H9 (cell line): Measurements from ENCODE around the gene ZNF547. TPM values are rescaled to one million over a fixed set of nuclear protein-coding genes. Genes with fewer than 3 reads are reported as not detected.

Experiments used
- DNase-seq: peaks from one replicate; pipeline ENCODE4 v3.0.0-alpha.2; 2017
- H2AFZ ChIP-seq: one replicate; pipeline ENCODE4 v1.6.1; 2013; ENCODE audit warnings: mild to moderate bottlenecking, low read length, control low read depth, moderate library complexity
- H2AK5ac ChIP-seq: 2 replicates; pipeline ENCODE4 v1.6.1; 2013; ENCODE audit warnings: low read length, control low read depth, mixed read lengths; ENCODE audit not compliant: insufficient read length
- H2BK120ac ChIP-seq: one replicate; pipeline ENCODE4 v1.6.1; 2013; ENCODE audit warnings: low read depth, mild to moderate bottlenecking, low read length, control low read depth, inconsistent platforms; ENCODE audit not compliant: poor library complexity, severe bottlenecking
- H2BK12ac ChIP-seq: 2 replicates; pipeline ENCODE4 v1.6.1; 2013; ENCODE audit warnings: low read length, control low read depth, mixed read lengths, low read depth; ENCODE audit not compliant: insufficient read length
- H2BK15ac ChIP-seq: 2 replicates; pipeline ENCODE4 v1.6.1; 2013; ENCODE audit warnings: low read depth, low read length, control low read depth
- H2BK20ac ChIP-seq: one replicate; pipeline ENCODE4 v1.6.1; 2013; ENCODE audit warnings: low read depth, mild to moderate bottlenecking, low read length, control low read depth, inconsistent platforms; ENCODE audit not compliant: poor library complexity, severe bottlenecking
- H2BK5ac ChIP-seq: 2 replicates; pipeline ENCODE4 v1.6.1; 2013; ENCODE audit warnings: low read length, control low read depth, mixed read lengths; ENCODE audit not compliant: insufficient read length
- H3K14ac ChIP-seq: 2 replicates; pipeline ENCODE4 v1.6.1; 2013; ENCODE audit warnings: low read length, control low read depth; ENCODE audit not compliant: insufficient read depth
- H3K18ac ChIP-seq: 2 replicates; pipeline ENCODE4 v1.6.1; 2013; ENCODE audit warnings: low read depth, mild to moderate bottlenecking, mixed read lengths, low read length, control low read depth; ENCODE audit not compliant: insufficient read length
- H3K23ac ChIP-seq: 2 replicates; pipeline ENCODE4 v1.6.1; 2013; ENCODE audit warnings: low read length, control low read depth, mixed read lengths, low read depth; ENCODE audit not compliant: insufficient read length
- H3K23me2 ChIP-seq: 2 replicates; pipeline ENCODE4 v1.6.1; 2013; ENCODE audit warnings: low read depth, mild to moderate bottlenecking, mixed read lengths, low read length, control low read depth; ENCODE audit not compliant: insufficient read length, poor library complexity, severe bottlenecking
- H3K27ac ChIP-seq: 2 replicates; pipeline ENCODE4 v1.5.1; 2013; ENCODE audit warnings: low read length, control low read depth, mixed read lengths, low read depth; ENCODE audit not compliant: insufficient read length
- H3K27me3 ChIP-seq: 2 replicates; pipeline ENCODE4 v1.6.1; 2013; ENCODE audit warnings: low read length, control low read depth, inconsistent platforms; ENCODE audit not compliant: insufficient read depth
- H3K4ac ChIP-seq: 2 replicates; pipeline ENCODE4 v1.6.1; 2013; ENCODE audit warnings: low read depth, mild to moderate bottlenecking, control low read depth, inconsistent platforms, low read length, moderate library complexity
- H3K4me1 ChIP-seq: 2 replicates; pipeline ENCODE4 v1.6.1; 2013; ENCODE audit warnings: low read length, control low read depth, inconsistent platforms; ENCODE audit not compliant: insufficient read depth
- H3K4me2 ChIP-seq: 2 replicates; pipeline ENCODE4 v1.6.1; 2013; ENCODE audit warnings: low read length, control low read depth, mixed read lengths; ENCODE audit not compliant: insufficient read length, insufficient read depth
- H3K56ac ChIP-seq: 2 replicates; pipeline ENCODE4 v1.6.1; 2013; ENCODE audit warnings: low read depth, mild to moderate bottlenecking, mixed read lengths, low read length, control low read depth; ENCODE audit not compliant: insufficient read length
- H3K79me1 ChIP-seq: 2 replicates; pipeline ENCODE4 v1.6.1; 2013; ENCODE audit warnings: low read depth, mild to moderate bottlenecking, moderate library complexity, low read length, control low read depth, inconsistent platforms; ENCODE audit not compliant: insufficient read depth, poor library complexity, severe bottlenecking
- H3K79me2 ChIP-seq: 2 replicates; pipeline ENCODE4 v1.6.1; 2013; ENCODE audit warnings: low read length, control low read depth, inconsistent platforms; ENCODE audit not compliant: insufficient read depth
- H3K9ac ChIP-seq: 2 replicates; pipeline ENCODE4 v1.6.1; 2013; ENCODE audit warnings: low read length, control low read depth, mixed read lengths; ENCODE audit not compliant: insufficient read length; ENCODE audit errors: extremely low read depth
- H3K9me3 ChIP-seq: one replicate; pipeline ENCODE4 v1.6.1; 2013; ENCODE audit warnings: low read depth, low read length, inconsistent platforms; ENCODE audit not compliant: control insufficient read depth
- H3T11ph ChIP-seq: one replicate; pipeline ENCODE4 v1.6.1; 2013; ENCODE audit warnings: mild to moderate bottlenecking, low read length, control low read depth, inconsistent platforms
- H4K20me1 ChIP-seq: one replicate; pipeline ENCODE4 v1.6.1; 2013; ENCODE audit not compliant: control insufficient read depth, insufficient read length, insufficient read depth
- H4K5ac ChIP-seq: 2 replicates; pipeline ENCODE4 v1.6.1; 2013; ENCODE audit warnings: low read depth, mild to moderate bottlenecking, mixed read lengths, low read length, control low read depth; ENCODE audit not compliant: insufficient read length
- H4K8ac ChIP-seq: replicated peaks from 2 replicates; pipeline ENCODE4 v1.6.1; 2013; ENCODE audit warnings: low read length, control low read depth, mixed read lengths, low read depth; ENCODE audit not compliant: insufficient read length
- H4K91ac ChIP-seq: 2 replicates; pipeline ENCODE4 v1.6.1; 2013; ENCODE audit warnings: low read depth, mild to moderate bottlenecking, moderate library complexity, mixed read lengths, low read length, control low read depth; ENCODE audit not compliant: insufficient read length
- H3K27ac Mint-ChIP-seq, 3 experiments: 2 replicates in 2 of 3; 3 replicates in 1 of 3; pipeline ENCODE4 v1.8.0; 2020 to 2021; ENCODE audit warnings: mixed read lengths in 3 of 3, mild to moderate bottlenecking in 1 of 3, moderate library complexity in 1 of 3
- H3K27me3 Mint-ChIP-seq: 2 replicates; pipeline ENCODE4 v1.8.0; 2021; ENCODE audit warnings: low read depth, mild to moderate bottlenecking, moderate library complexity, mixed read lengths
- H3K36me3 Mint-ChIP-seq, 3 experiments: 2 replicates in 2 of 3; 3 replicates in 1 of 3; pipeline ENCODE4 v1.8.0; 2020 to 2021; ENCODE audit warnings: low read depth in 3 of 3, mixed read lengths in 3 of 3; ENCODE audit not compliant: insufficient read depth in 1 of 3
- H3K4me1 Mint-ChIP-seq, 2 experiments: 2 replicates each; pipeline ENCODE4 v1.8.0; 2020; ENCODE audit warnings: mixed read lengths in 2 of 2
- H3K4me3 Mint-ChIP-seq, 2 experiments: 2 replicates in 1 of 2; 3 replicates in 1 of 2; pipeline ENCODE4 v1.8.0; 2020 to 2021; ENCODE audit warnings: mild to moderate bottlenecking in 2 of 2, mixed read lengths in 2 of 2, moderate library complexity in 1 of 2
- H3K9me3 Mint-ChIP-seq, 2 experiments: 2 replicates in 1 of 2; 3 replicates in 1 of 2; pipeline ENCODE4 v1.8.0; 2020; ENCODE audit warnings: mild to moderate bottlenecking in 2 of 2, mixed read lengths in 2 of 2, moderate library complexity in 1 of 2
- total RNA-seq: library from RNA; stranded (reverse); gene quantifications from 2 replicates; pipeline ENCODE4 v1.2.1, GENCODE V29; 2021
- TF ChIP-seq, protein P1 (sequence below): fragments of 200-600 bp; sonication (generic); conservative IDR thresholded peaks from 3 replicates; pipeline ENCODE4 v1.8.0; 2021; ENCODE audit warnings: antibody characterized with exemption, mild to moderate bottlenecking

ZNF547 gene
- total RNA-seq, 1 experiment from 2014 or later, result 3.8 TPM

DNA sequence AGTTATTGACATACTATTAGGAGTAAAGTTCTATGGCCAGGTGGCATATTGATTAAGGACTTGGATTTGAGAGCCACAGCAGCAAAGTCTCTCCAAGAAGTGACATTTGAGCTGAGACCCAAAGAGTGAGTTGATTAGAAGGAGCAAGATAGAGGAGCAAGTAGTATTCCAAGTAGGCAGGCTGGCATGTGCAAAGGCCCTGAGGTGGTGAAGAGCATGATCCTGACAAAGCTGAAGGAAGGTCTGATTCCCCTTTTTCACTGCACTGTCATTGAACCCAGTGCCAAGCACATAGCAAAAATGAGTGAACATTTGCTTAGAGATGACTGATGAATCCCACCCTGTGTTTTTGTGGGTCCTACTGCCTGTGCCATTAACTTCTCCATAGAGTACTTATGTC, 38.4 kb upstream of the ZNF547 start:
- Histone ChIP-seq H4K20me1 (peaks cover 2% of the 10 kb centered on the region), H3K9me3 (no peaks in the 10 kb centered on the region), H3K14ac (no peak overlapping the region), H3K4me1 (no peaks in the 10 kb centered on the region), H2BK120ac (no peak overlapping the region), H2AFZ (no peak overlapping the region), H3K79me2 (peaks cover 2% of the 10 kb centered on the region; the same call in 1 of the 2 replicates), H3K56ac (no peak overlapping the region), H3K23me2 (no peaks in the 10 kb centered on the region), H3K79me1 (no peaks in the 10 kb centered on the region), H3K4me2 (no peak overlapping the region), H3K18ac (no peak overlapping the region), H2BK5ac (no peak overlapping the region), H2BK20ac (no peak overlapping the region), H2AK5ac (no peak overlapping the region), H3K23ac (no peak overlapping the region), H2BK15ac (no peak overlapping the region), H3K27ac (no peak overlapping the region), H3K4ac (no peak overlapping the region), H3T11ph (no peak overlapping the region), H3K9ac (no peak overlapping the region), H3K27me3 (no peaks in the 10 kb centered on the region), H2BK12ac (no peak overlapping the region), H4K8ac (no peak overlapping the region), H4K5ac (no peak overlapping the region), H4K91ac (no peak overlapping the region)
- Mint-ChIP-seq H3K4me1 (peaks cover 11 to 17% of the 10 kb centered on the region in 2 experiments), H3K36me3 (peaks cover 22 to 54% (median 51%) of the 10 kb centered on the region in 3 experiments), H3K4me3 (no peak overlapping the region), H3K27ac (no peak overlapping the region), H3K27me3 (no peaks in the 10 kb centered on the region), H3K9me3 (no peaks in the 10 kb centered on the region)
- DNase-seq, result no peak
- TF ChIP-seq, protein P1, sequence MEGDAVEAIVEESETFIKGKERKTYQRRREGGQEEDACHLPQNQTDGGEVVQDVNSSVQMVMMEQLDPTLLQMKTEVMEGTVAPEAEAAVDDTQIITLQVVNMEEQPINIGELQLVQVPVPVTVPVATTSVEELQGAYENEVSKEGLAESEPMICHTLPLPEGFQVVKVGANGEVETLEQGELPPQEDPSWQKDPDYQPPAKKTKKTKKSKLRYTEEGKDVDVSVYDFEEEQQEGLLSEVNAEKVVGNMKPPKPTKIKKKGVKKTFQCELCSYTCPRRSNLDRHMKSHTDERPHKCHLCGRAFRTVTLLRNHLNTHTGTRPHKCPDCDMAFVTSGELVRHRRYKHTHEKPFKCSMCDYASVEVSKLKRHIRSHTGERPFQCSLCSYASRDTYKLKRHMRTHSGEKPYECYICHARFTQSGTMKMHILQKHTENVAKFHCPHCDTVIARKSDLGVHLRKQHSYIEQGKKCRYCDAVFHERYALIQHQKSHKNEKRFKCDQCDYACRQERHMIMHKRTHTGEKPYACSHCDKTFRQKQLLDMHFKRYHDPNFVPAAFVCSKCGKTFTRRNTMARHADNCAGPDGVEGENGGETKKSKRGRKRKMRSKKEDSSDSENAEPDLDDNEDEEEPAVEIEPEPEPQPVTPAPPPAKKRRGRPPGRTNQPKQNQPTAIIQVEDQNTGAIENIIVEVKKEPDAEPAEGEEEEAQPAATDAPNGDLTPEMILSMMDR, result no peak
